Hepatocyte (in vitro differentiated cells): Measurements from ENCODE around the gene ZNF41.

ENCODE experiments used
- EZH2 ChIP-seq: fragments of 200-600 bp; sonication (generic); IDR thresholded peaks from 2 replicates; pipeline ENCODE4 v1.6.1; 2016; ENCODE audit warnings: antibody characterized with exemption, mild to moderate bottlenecking, borderline replicate concordance
- EZH2phosphoT487 ChIP-seq: fragments of 200-600 bp; sonication (generic); IDR thresholded peaks from one replicate; pipeline ENCODE4 v1.6.1; 2018; ENCODE audit warnings: antibody characterized with exemption, mild to moderate bottlenecking, low read depth, moderate library complexity; ENCODE audit not compliant: unreplicated experiment, severe bottlenecking
- TF ChIP-seq, protein P1 (sequence below): fragments of 200-600 bp; sonication (generic); IDR thresholded peaks from 2 replicates; pipeline ENCODE4 v1.5.1; 2016; ENCODE audit warnings: antibody characterized with exemption, mild to moderate bottlenecking; ENCODE audit not compliant: poor library complexity

DNA sequence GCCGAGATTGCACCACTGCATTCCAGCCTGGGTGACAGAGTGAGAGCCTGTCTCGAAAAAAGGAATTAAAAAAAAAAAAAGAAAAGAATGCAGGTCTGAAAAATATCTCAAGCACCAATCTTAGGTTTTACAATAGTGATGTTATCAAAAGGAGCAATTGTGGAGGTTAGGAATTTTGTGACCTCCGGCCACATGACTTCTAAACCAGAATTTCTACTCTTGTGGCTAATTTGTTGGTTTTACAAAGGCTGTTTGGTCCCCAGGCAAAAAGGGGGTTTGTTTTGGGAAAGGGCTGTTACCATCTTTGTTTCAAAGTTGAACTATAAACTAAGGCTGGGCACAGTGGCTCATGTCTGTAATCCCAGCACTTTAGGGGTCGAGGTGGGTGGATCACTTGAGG lies 15.4 kb upstream of the ZNF41 start:
- TF ChIP-seq, protein P1, sequence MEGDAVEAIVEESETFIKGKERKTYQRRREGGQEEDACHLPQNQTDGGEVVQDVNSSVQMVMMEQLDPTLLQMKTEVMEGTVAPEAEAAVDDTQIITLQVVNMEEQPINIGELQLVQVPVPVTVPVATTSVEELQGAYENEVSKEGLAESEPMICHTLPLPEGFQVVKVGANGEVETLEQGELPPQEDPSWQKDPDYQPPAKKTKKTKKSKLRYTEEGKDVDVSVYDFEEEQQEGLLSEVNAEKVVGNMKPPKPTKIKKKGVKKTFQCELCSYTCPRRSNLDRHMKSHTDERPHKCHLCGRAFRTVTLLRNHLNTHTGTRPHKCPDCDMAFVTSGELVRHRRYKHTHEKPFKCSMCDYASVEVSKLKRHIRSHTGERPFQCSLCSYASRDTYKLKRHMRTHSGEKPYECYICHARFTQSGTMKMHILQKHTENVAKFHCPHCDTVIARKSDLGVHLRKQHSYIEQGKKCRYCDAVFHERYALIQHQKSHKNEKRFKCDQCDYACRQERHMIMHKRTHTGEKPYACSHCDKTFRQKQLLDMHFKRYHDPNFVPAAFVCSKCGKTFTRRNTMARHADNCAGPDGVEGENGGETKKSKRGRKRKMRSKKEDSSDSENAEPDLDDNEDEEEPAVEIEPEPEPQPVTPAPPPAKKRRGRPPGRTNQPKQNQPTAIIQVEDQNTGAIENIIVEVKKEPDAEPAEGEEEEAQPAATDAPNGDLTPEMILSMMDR: no peak
- TF ChIP-seq EZH2 (no peak), EZH2phosphoT487 (no peak)
